ENCODE data around the gene MID1. TPM values are rescaled to one million over a fixed set of nuclear protein-coding genes. Genes with fewer than 3 reads are reported as not detected.

MID1 gene
- total and polyA plus RNA-seq, 2 experiments from 2014 or later, result 34.6 to 63.9 TPM

- no peak overlapping the region for H3K27ac ChIP-seq
- no peaks in the 10 kb centered on the region for H3K27me3 ChIP-seq
- peaks cover 7% of the 10 kb centered on the region for H3K4me1 ChIP-seq (ENCODE audit: low read depth)
- no peak for DNase-seq (ENCODE audit: low read depth in 1 of 2, low spot score in 1 of 2)
- TF ChIP-seq CTCF (IDR thresholded peaks at IDR 0.05; ENCODE audit: low read depth, low read length), result no peak
- H3K9me3 ChIP-seq (ENCODE audit: low read depth), result no peaks in the 10 kb centered on the region
- H3K4me3 ChIP-seq, result no peak overlapping the region
- no peaks in the 10 kb centered on the region for H3K36me3 ChIP-seq
These were observed 53.2 kb downstream of the MID1 start for GRCh38 chrX:10567136-10567535.

GRCh38 chrX:10566716-10567097 lies 53.7 kb downstream of the MID1 start:
- no peak overlapping the region for H3K4me3 ChIP-seq
- H3K27me3 ChIP-seq, result no peaks in the 10 kb centered on the region
- no peaks in the 10 kb centered on the region for H3K9me3 ChIP-seq (ENCODE audit: low read depth)
- TF ChIP-seq CTCF (IDR thresholded peaks at IDR 0.05; ENCODE audit: low read depth, low read length), result no peak
- peaks cover 7% of the 10 kb centered on the region for H3K4me1 ChIP-seq (ENCODE audit: low read depth)
- no peak for DNase-seq (ENCODE audit: low read depth in 1 of 2, low spot score in 1 of 2)
- no peaks in the 10 kb centered on the region for H3K36me3 ChIP-seq
- peak overlapping the region; percentile 25 for H3K27ac ChIP-seq

- no peak for TF ChIP-seq CTCF (IDR thresholded peaks at IDR 0.05; ENCODE audit: low read depth, low read length)
- H3K36me3 ChIP-seq, result no peaks in the 10 kb centered on the region
These were observed 55.9 kb downstream of the MID1 start for GRCh38 chrX:10564484-10564883.

GRCh38 chrX:10557166-10557565 lies 63.2 kb downstream of the MID1 start:
- TF ChIP-seq CTCF (IDR thresholded peaks at IDR 0.05; ENCODE audit: low read depth, low read length), result no peak
- Histone ChIP-seq H3K36me3 (no peaks in the 10 kb centered on the region), H3K4me1 (ENCODE audit: low read depth) (peaks cover 23% of the 10 kb centered on the region), H3K27me3 (no peaks in the 10 kb centered on the region), H3K4me3 (no peak overlapping the region), H3K27ac (no peak overlapping the region), H3K9me3 (ENCODE audit: low read depth) (no peaks in the 10 kb centered on the region)
- no peak for DNase-seq (ENCODE audit: low read depth in 1 of 2, low spot score in 1 of 2)

More at GRCh38 chrX:10564484-10564883, 55.9 kb downstream of the MID1 start:
- Histone ChIP-seq H3K27me3 (no peaks in the 10 kb centered on the region), H3K4me3 (no peak overlapping the region), H3K4me1 (ENCODE audit: low read depth) (no peaks in the 10 kb centered on the region), H3K9me3 (ENCODE audit: low read depth) (no peaks in the 10 kb centered on the region), H3K27ac (no peak overlapping the region)
- DNase-seq (ENCODE audit: low read depth in 1 of 2, low spot score in 1 of 2), result no peak

GRCh38 chrX:10556405-10556804 lies 64.0 kb downstream of the MID1 start:
- H3K27me3 ChIP-seq, result no peaks in the 10 kb centered on the region
- no peak for DNase-seq (ENCODE audit: low read depth in 1 of 2, low spot score in 1 of 2)
- peak overlapping the region; percentile 85 for H3K27ac ChIP-seq
- H3K36me3 ChIP-seq, result no peaks in the 10 kb centered on the region
- H3K4me1 ChIP-seq (ENCODE audit: low read depth), result peaks cover 23% of the 10 kb centered on the region
- no peak for TF ChIP-seq CTCF (IDR thresholded peaks at IDR 0.05; ENCODE audit: low read depth, low read length)
- no peak overlapping the region for H3K4me3 ChIP-seq
- H3K9me3 ChIP-seq (ENCODE audit: low read depth), result no peaks in the 10 kb centered on the region

- no peak for DNase-seq (ENCODE audit: low read depth in 1 of 2, low spot score in 1 of 2)
- no peak overlapping the region for H3K4me3 ChIP-seq
- no peaks in the 10 kb centered on the region for H3K36me3 ChIP-seq
- no peaks in the 10 kb centered on the region for H3K9me3 ChIP-seq (ENCODE audit: low read depth)
- TF ChIP-seq CTCF (IDR thresholded peaks at IDR 0.05; ENCODE audit: low read depth, low read length), result no peak
- H3K27ac ChIP-seq, result peak overlapping the region; percentile 85
- no peaks in the 10 kb centered on the region for H3K27me3 ChIP-seq
- peaks cover 23% of the 10 kb centered on the region for H3K4me1 ChIP-seq (ENCODE audit: low read depth)
These were observed 64.5 kb downstream of the MID1 start for GRCh38 chrX:10555846-10556245.

All from cardiac muscle cell (in vitro differentiated cells and primary cell).